Endothelial cell (in vitro differentiated cells): ENCODE results near the gene GALNT12. TPM values are rescaled to one million over a fixed set of nuclear protein-coding genes. Genes with fewer than 3 reads are reported as not detected.

ENCODE experiments used
- DNase-seq: peaks from one replicate; pipeline ENCODE4 v3.0.0; 2021; ENCODE audit warnings: low spot score
- H3K27ac Mint-ChIP-seq: one replicate; pipeline ENCODE4 v1.8.0; 2021; ENCODE audit warnings: mixed read lengths, inconsistent platforms; ENCODE audit not compliant: unreplicated experiment
- H3K27me3 Mint-ChIP-seq: one replicate; pipeline ENCODE4 v1.8.0; 2021; ENCODE audit warnings: mild to moderate bottlenecking, moderate library complexity, mixed read lengths, inconsistent platforms; ENCODE audit not compliant: unreplicated experiment
- H3K36me3 Mint-ChIP-seq: one replicate; pipeline ENCODE4 v1.8.0; 2021; ENCODE audit warnings: mild to moderate bottlenecking, low read depth, mixed read lengths, inconsistent platforms; ENCODE audit not compliant: unreplicated experiment
- H3K4me1 Mint-ChIP-seq: one replicate; pipeline ENCODE4 v1.8.0; 2021; ENCODE audit warnings: mild to moderate bottlenecking, mixed read lengths, inconsistent platforms; ENCODE audit not compliant: unreplicated experiment
- H3K4me3 Mint-ChIP-seq: one replicate; pipeline ENCODE4 v1.8.0; 2021; ENCODE audit warnings: mild to moderate bottlenecking, mixed read lengths, inconsistent platforms; ENCODE audit not compliant: unreplicated experiment
- H3K9me3 Mint-ChIP-seq: one replicate; pipeline ENCODE4 v1.8.0; 2021; ENCODE audit warnings: mixed read lengths, inconsistent platforms; ENCODE audit not compliant: unreplicated experiment
- total RNA-seq: library from RNA; stranded (reverse); fragmentation: NEBNext Ultra II Directional; extraction: Animal tissue kit (Norgen Biotek cat#: 25700); gene quantifications from one replicate; pipeline ENCODE4 v1.2.1, GENCODE V29; 2021; ENCODE audit not compliant: unreplicated experiment
- TF ChIP-seq, protein P1 (sequence below): fragments of 200-600 bp; sonication (generic); IDR thresholded peaks from one replicate; pipeline ENCODE4 v1.5.0; 2021; ENCODE audit warnings: antibody characterized with exemption; ENCODE audit not compliant: unreplicated experiment

Gene GALNT12
- total RNA-seq, 1 donor from 2014 or later, result 1.7 TPM

DNA sequence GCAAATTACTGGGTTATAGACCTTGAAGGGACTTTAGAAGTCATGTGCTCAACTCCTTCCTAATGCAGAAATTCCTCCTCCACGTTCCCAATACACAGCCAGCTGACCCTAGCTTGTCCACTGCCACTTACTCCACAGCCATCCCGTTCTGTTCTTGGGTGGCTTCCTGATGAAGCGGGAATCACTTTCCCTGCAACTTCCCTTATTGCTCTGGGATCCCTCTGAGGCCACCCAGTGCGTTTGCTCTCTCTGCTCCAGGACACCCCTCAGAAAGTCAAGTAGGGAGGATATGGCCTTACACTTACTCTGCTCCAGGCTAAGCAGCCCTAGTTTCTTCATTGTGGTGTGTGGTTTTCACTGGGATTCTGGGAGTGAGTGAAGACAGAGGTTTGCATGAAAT lies 55.5 kb downstream of the GALNT12 start:
- Mint-ChIP-seq H3K27me3 (peaks cover 6% of the 10 kb centered on the region), H3K4me3 (no peak overlapping the region), H3K9me3 (no peaks in the 10 kb centered on the region), H3K4me1 (peaks cover 23% of the 10 kb centered on the region), H3K36me3 (no peaks in the 10 kb centered on the region), H3K27ac (no peak overlapping the region)
- no peak for DNase-seq
- TF ChIP-seq, protein P1, sequence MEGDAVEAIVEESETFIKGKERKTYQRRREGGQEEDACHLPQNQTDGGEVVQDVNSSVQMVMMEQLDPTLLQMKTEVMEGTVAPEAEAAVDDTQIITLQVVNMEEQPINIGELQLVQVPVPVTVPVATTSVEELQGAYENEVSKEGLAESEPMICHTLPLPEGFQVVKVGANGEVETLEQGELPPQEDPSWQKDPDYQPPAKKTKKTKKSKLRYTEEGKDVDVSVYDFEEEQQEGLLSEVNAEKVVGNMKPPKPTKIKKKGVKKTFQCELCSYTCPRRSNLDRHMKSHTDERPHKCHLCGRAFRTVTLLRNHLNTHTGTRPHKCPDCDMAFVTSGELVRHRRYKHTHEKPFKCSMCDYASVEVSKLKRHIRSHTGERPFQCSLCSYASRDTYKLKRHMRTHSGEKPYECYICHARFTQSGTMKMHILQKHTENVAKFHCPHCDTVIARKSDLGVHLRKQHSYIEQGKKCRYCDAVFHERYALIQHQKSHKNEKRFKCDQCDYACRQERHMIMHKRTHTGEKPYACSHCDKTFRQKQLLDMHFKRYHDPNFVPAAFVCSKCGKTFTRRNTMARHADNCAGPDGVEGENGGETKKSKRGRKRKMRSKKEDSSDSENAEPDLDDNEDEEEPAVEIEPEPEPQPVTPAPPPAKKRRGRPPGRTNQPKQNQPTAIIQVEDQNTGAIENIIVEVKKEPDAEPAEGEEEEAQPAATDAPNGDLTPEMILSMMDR, result no peak

DNA sequence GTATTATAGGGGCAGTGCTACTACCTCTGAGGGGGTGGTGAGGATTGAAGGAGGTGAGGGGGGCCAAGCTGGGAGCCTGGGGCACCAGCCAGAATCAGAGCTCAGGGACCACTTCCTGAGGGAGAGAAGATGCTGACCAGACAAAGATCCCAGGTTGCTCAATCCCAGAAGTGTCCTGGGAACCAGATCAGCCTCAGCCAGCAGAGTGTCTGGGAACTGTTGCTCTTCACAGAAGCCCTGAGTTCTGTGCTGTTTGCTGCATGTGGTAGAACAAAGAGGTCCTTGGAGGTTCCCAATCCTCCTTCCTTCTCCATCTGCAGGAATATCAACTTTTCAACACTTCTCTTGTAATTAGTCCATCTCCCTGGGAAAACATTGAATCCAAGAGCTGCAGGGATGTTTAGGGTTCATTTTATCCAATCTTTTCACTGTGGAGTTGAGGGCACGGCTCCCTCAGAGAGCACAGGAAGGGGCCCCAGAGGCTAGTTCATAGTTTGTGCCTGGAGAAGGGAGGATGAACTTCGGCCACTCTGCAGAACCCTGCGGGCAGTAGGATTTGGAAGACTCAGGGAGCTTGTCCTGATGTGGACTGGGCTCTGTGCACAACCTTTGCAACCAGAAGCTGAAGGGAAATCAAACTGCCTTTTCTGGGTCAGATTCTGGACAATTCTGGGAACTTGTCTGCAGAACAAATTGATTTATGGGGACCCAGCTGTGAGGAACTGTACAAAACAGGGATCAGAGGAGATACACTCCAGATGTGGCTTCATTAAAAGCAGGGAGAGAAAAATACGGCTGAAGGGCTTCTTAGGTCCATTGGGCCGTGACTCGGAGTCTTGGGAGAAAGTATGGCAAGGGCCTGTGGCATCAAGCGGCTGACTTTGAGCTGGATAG lies 57.1 kb downstream of the GALNT12 start:
- Mint-ChIP-seq H3K4me1 (peaks cover 17% of the 10 kb centered on the region), H3K27ac (no peak overlapping the region)

DNA sequence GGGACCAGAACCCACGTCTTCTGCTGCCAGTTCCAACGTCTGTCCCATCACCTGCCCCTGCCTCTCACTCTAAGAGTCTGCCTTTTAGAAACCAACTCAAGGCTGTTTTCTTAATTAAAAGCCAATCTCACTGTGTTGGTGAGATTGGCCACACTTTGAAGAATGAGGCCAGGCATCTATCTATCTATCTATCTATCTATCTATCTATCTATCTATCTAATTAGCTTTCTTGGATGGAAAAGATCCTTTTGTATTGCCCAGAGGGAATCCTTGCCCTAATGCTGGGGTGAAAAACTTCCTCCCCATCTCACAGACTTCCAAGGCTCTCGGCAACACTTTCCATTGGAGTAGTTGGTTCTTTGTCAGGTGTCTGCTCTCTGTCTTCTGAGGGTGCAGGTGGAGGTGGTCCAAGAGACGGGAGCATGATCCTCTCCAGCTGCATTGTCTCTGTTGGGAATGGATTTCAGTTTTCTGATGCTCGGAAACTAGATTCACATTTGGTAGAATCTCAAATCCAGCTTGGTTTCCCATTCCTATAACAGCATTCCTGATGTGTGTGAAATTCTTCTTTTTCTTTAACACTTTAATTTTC lies 57.9 kb downstream of the GALNT12 start:
- TF ChIP-seq, protein P1, result no peak
- peaks cover 4% of the 10 kb centered on the region for H3K27me3 Mint-ChIP-seq
- peaks cover 3% of the 10 kb centered on the region for H3K36me3 Mint-ChIP-seq
- H3K4me3 Mint-ChIP-seq, result no peak overlapping the region
- H3K27ac Mint-ChIP-seq, result no peak overlapping the region
- H3K4me1 Mint-ChIP-seq, result peaks cover 17% of the 10 kb centered on the region
- H3K9me3 Mint-ChIP-seq, result no peaks in the 10 kb centered on the region
- DNase-seq, result no peak

More for the DNA sequence above, 57.1 kb downstream of the GALNT12 start:
- H3K9me3 Mint-ChIP-seq, result no peaks in the 10 kb centered on the region
- peaks cover 5% of the 10 kb centered on the region for H3K27me3 Mint-ChIP-seq
- H3K36me3 Mint-ChIP-seq, result peaks cover 3% of the 10 kb centered on the region
- no peak overlapping the region for H3K4me3 Mint-ChIP-seq
- TF ChIP-seq, protein P1, result no peak
- DNase-seq, result no peak

DNA sequence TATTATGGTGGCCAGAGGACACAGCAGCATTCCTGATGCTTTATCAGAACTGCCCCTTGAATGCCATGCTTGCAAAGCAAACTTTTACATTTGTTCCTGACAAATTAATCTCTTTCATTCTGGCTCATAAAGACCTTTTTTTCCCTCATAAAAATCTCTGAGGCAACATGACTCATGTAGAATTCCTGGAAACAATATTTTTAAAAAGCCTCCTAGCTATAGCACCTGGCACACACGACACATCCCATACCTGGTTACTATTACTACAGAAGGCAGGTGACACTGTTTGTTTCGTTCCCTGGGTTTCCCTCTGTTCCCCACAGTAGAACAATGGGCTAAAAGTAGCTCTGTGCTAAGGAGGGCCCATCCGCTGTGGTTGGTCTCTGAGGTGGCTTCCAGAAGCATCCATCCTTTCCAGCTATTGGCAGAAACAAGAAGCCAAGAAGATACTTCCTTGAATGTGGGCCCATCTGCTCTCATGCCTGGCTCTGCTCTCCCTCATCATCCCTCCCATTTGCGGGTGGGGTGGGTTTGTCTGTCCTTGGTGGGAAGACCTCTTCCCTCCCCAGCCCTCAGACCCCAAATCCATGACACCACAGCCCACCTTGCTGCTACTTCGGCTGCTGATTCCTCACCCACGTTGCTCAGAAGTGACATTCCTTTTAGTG lies 59.1 kb downstream of the GALNT12 start:
- DNase-seq, result no peak
- TF ChIP-seq, protein P1, result no peak
- Mint-ChIP-seq H3K9me3 (no peaks in the 10 kb centered on the region), H3K27ac (no peak overlapping the region), H3K36me3 (peaks cover 3% of the 10 kb centered on the region), H3K4me1 (peaks cover 17% of the 10 kb centered on the region), H3K4me3 (no peak overlapping the region), H3K27me3 (peaks cover 9% of the 10 kb centered on the region)
